Neural crest cell (in vitro differentiated cells): ENCODE measurements around the gene ZNF524. TPM values are rescaled to one million over a fixed set of nuclear protein-coding genes. Genes with fewer than 3 reads are reported as not detected.

Source experiments
- DNase-seq: peaks from one replicate; pipeline ENCODE4 v3.0.0; 2021; ENCODE audit warnings: low read depth, mixed read lengths, low spot score
- H3K27ac Mint-ChIP-seq: one replicate; pipeline ENCODE4 v1.8.0; 2021; ENCODE audit warnings: mild to moderate bottlenecking, mixed read lengths; ENCODE audit not compliant: unreplicated experiment
- H3K27me3 Mint-ChIP-seq: 2 replicates; pipeline ENCODE4 v1.8.0; 2021; ENCODE audit warnings: low read depth, mild to moderate bottlenecking, mixed read lengths
- H3K36me3 Mint-ChIP-seq: 2 replicates; pipeline ENCODE4 v1.8.0; 2021; ENCODE audit warnings: low read depth, mild to moderate bottlenecking, mixed read lengths
- H3K4me1 Mint-ChIP-seq: 2 replicates; pipeline ENCODE4 v1.8.0; 2021; ENCODE audit warnings: mixed read lengths
- H3K4me3 Mint-ChIP-seq: one replicate; pipeline ENCODE4 v1.8.0; 2021; ENCODE audit warnings: mild to moderate bottlenecking, mixed read lengths
- H3K9me3 Mint-ChIP-seq: 2 replicates; pipeline ENCODE4 v1.8.0; 2021; ENCODE audit warnings: mixed read lengths
- total RNA-seq: library from RNA; stranded (reverse); gene quantifications from 2 replicates; pipeline ENCODE4 v1.2.1, GENCODE V29; 2021
- TF ChIP-seq, protein P1 (sequence below): fragments of 200-600 bp; sonication (generic); conservative IDR thresholded peaks from 2 replicates; pipeline ENCODE4 v1.5.0; 2021; ENCODE audit warnings: antibody characterized with exemption, mild to moderate bottlenecking

Gene ZNF524
- total RNA-seq, 1 donor from 2014 or later: 6.1 TPM

DNA sequence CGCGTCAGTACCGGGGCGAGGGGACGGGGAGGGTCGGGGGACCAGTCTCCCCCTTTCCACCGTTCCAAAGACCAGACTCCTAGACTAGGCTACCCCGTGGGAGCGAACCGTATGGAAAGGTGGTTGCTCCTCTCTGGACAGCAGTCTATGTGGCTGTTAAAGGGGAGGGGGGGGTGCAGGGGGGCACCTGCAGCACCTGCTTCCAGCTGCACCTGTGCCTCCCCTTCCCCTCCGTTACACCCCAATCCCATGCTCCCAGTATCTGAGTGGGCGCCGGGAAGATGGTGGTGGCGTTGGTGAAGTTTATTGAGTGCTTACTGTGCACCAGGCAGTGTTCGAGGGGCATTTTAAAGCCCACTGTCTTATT lies 557 bp downstream of the ZNF524 start:
- Mint-ChIP-seq H3K36me3 (peaks cover 17% of the 10 kb centered on the region), H3K27ac (no peak overlapping the region), H3K4me3 (peak overlapping the region; percentile 88), H3K27me3 (no peaks in the 10 kb centered on the region), H3K9me3 (peaks cover 5% of the 10 kb centered on the region), H3K4me1 (peaks cover 28% of the 10 kb centered on the region)
- TF ChIP-seq, protein P1, sequence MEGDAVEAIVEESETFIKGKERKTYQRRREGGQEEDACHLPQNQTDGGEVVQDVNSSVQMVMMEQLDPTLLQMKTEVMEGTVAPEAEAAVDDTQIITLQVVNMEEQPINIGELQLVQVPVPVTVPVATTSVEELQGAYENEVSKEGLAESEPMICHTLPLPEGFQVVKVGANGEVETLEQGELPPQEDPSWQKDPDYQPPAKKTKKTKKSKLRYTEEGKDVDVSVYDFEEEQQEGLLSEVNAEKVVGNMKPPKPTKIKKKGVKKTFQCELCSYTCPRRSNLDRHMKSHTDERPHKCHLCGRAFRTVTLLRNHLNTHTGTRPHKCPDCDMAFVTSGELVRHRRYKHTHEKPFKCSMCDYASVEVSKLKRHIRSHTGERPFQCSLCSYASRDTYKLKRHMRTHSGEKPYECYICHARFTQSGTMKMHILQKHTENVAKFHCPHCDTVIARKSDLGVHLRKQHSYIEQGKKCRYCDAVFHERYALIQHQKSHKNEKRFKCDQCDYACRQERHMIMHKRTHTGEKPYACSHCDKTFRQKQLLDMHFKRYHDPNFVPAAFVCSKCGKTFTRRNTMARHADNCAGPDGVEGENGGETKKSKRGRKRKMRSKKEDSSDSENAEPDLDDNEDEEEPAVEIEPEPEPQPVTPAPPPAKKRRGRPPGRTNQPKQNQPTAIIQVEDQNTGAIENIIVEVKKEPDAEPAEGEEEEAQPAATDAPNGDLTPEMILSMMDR: no peak
- DNase-seq: no peak

DNA sequence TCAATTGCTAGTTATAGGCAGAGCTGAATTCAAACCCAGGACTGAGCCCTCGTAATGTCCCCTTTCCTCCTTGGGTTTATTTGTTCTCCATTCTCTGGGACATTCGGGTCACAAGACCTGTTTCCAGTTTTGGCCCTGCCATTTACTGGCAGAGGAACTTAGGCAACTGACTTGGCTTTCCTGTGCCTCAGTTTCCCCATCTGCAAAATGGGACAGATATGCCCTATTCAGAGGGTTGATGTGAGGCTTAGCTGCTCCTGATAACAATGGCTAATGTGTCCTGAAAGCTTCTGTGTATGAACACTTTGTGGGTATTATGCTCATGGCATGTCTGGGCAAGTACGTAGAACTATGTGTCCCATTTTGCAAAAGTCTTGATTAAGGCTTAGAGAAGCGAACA lies 996 bp downstream of the ZNF524 start:
- H3K27me3 Mint-ChIP-seq: no peaks in the 10 kb centered on the region
- H3K36me3 Mint-ChIP-seq: peaks cover 13% of the 10 kb centered on the region
- peaks cover 31% of the 10 kb centered on the region for H3K4me1 Mint-ChIP-seq
- no peak overlapping the region for H3K27ac Mint-ChIP-seq
- H3K9me3 Mint-ChIP-seq: peaks cover 5% of the 10 kb centered on the region
- no peak for DNase-seq
- TF ChIP-seq, protein P1: no peak
- peak overlapping the region; percentile 88 for H3K4me3 Mint-ChIP-seq

DNA sequence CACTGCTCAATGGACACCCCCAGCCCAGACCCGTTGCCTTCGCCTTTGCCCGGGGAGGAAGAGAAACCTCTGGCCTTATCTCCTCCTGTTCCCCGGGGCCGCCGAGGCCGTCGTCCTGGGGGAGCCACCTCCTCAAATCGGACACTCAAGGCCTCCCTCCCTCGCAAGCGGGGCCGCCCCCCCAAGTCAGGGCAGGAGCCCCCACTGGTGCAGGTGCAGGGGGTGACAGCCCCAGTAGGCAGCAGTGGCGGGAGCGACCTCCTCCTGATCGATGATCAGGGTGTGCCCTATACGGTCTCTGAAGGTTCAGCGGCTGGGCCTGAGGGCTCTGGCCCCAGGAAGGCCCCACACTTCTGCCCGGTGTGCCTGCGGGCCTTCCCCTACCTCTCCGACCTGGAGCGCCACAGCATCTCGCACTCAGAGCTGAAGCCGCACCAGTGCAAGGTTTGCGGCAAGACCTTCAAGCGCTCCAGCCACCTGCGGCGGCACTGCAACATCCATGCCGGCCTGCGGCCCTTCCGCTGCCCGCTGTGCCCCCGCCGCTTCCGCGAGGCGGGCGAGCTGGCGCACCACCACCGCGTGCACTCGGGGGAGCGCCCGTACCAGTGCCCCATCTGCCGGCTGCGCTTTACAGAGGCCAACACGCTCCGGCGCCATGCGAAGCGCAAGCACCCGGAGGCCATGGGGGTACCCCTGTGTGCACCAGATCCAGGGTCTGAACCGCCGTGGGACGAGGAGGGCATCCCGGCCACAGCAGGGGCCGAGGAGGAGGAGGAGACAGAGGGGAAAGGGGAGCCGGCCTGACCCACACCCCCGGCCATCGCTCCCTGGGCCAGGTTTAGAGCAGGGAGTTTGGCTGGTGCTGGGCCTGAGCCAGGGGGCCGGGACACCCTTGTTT lies 2.3 kb downstream of the ZNF524 start:
- Mint-ChIP-seq H3K36me3 (peaks cover 5% of the 10 kb centered on the region), H3K9me3 (peaks cover 5% of the 10 kb centered on the region), H3K4me3 (peak overlapping the region; percentile 88), H3K27ac (no peak overlapping the region), H3K27me3 (no peaks in the 10 kb centered on the region), H3K4me1 (peaks cover 42% of the 10 kb centered on the region)
- no peak for DNase-seq
- TF ChIP-seq, protein P1: no peak

DNA sequence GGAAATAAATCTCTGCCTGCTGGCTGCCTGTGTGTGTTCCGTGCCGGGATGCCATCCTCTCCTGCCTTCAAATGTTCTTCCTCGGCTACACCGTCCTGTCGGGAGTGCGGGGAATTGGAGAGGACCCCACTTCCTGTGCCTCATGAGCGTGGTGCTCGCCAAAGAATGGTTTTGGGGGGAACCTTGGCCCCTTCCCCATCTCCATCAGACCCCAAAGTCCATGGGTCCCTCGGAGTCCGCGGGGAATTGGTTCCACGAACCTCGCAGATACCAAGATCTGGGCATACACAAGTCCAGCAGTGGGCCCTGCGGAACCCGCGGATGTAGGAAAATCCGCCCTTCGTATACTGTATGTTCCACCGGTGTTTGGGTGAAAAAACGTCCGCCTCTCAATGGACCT lies 3.0 kb downstream of the ZNF524 start:
- peaks cover 5% of the 10 kb centered on the region for H3K9me3 Mint-ChIP-seq
- no peak overlapping the region for H3K27ac Mint-ChIP-seq
- TF ChIP-seq, protein P1: no peak
- H3K4me3 Mint-ChIP-seq: peak overlapping the region; percentile 69
- no peaks in the 10 kb centered on the region for H3K27me3 Mint-ChIP-seq
- peaks cover 5% of the 10 kb centered on the region for H3K36me3 Mint-ChIP-seq
- no peak for DNase-seq
- H3K4me1 Mint-ChIP-seq: peaks cover 48% of the 10 kb centered on the region

DNA sequence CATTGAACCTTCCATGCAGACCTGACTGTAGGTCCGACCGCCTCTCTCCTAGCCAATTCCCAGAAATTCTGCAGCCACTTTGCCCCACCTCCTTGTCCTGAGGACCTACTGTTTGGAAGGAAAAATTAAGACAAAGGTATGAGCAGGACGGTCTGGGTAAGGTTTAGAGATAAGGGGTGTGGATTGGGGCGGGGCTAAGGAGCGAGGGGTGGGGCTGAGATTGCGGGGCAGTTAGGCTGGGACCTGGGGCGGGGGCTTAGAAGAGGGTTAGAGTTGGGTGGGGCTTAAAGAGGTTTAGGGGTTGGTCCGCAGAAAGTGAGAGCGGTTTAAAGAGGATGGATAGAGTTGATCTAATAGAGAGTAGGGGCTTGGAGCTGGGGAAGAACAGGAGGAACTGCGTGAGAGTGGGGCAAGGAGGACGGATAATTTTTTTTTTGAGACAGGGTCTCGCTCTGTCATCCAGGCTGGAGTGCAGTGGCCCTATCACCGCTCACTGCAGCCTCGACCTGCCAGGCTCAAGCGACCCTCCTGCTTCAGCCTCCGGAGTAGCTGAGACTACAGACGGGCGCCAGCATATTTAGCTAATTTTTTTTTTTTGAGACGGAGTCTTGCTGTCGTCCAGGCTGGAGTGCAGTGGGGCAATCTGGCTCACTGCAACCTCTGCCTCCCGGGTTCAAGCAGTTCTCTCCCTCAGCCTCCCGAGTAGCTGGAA lies 3.6 kb downstream of the ZNF524 start:
- Mint-ChIP-seq H3K4me1 (peaks cover 48% of the 10 kb centered on the region), H3K9me3 (peaks cover 2% of the 10 kb centered on the region), H3K36me3 (peaks cover 2% of the 10 kb centered on the region), H3K27ac (no peak overlapping the region), H3K27me3 (no peaks in the 10 kb centered on the region), H3K4me3 (peak overlapping the region; percentile 69)
- DNase-seq: no peak
- TF ChIP-seq, protein P1: no peak
